ENCODE results near the gene SLC22A3. TPM values are rescaled to one million over a fixed set of nuclear protein-coding genes. Genes with fewer than 3 reads are reported as not detected.

SLC22A3 gene
- total and polyA plus RNA-seq, 2 donors (not counting 1 experiment from before 2014, with no cell fraction given), result under 0.01 to 0.03 TPM

GRCh38 chr6:160312900-160313299 is 35.3 kb upstream of the SLC22A3 start:
- Histone ChIP-seq H2AFZ (ENCODE audit: low read length) (no peak overlapping the region), H3K36me3 (ENCODE audit: control insufficient read depth, insufficient read depth, low read length) (no peaks in the 10 kb centered on the region), H3K4me1 (ENCODE audit: control insufficient read depth, extremely low read depth, insufficient read depth, low read length) (no peaks in the 10 kb centered on the region), H3K4me2 (ENCODE audit: extremely low read depth, insufficient read depth, low read length) (no peak overlapping the region), H3K27ac (ENCODE audit: insufficient read depth, low read length) (no peak overlapping the region), H3K9ac (ENCODE audit: insufficient read depth, low read length) (no peak overlapping the region), H3K4me3 (replicated peaks in 1 of 4; ENCODE audit: control extremely low read depth in 1 of 4, insufficient read depth in 1 of 4, low read depth in 3 of 4, low read length in 4 of 4) (no peak overlapping the region), H3K79me2 (ENCODE audit: control insufficient read depth, insufficient read depth, low read length) (no peaks in the 10 kb centered on the region), H4K20me1 (ENCODE audit: control insufficient read depth, extremely low read depth, insufficient read depth, low read length) (no peaks in the 10 kb centered on the region), H3K9me3 (ENCODE audit: control insufficient read depth, insufficient read depth, low read depth, low read length) (no peaks in the 10 kb centered on the region), H3K27me3 (ENCODE audit: control insufficient read depth, insufficient read depth, low read length) (no peaks in the 10 kb centered on the region)
- no peak for DNase-seq (ENCODE audit: low read depth in 2 of 2)
- TF ChIP-seq EZH2 (IDR thresholded peaks at IDR 0.05; ENCODE audit: low read length, missing control alignments) (no peak), CTCF (conservative IDR thresholded peaks at IDR 0.05 in 1 of 2, IDR thresholded peaks at IDR 0.05 in 1 of 2; ENCODE audit: low read depth in 1 of 2, low read length in 2 of 2) (no peak)

DNA sequence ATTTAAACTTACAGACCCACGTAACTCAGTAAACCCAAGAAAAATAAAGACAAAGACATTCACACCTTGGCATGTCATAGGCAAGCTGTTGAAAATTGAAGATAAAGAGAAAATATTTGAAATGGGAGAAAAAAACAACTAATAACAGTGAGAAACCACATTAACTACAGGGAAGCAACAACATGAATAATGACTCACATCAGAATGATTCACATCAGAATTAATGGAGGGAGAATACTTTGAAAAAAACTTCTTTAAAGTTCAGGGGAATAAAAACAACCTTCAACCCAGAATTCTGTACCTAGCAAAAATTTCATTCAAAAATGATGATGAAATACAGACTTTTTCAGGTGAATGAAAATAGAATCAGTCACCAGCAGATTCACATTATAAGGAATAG is 32.9 kb upstream of the SLC22A3 start:
- H3K27ac ChIP-seq (ENCODE audit: insufficient read depth, low read length), result no peak overlapping the region
- no peak overlapping the region for H3K4me2 ChIP-seq (ENCODE audit: extremely low read depth, insufficient read depth, low read length)
- no peaks in the 10 kb centered on the region for H4K20me1 ChIP-seq (ENCODE audit: control insufficient read depth, extremely low read depth, insufficient read depth, low read length)
- no peak overlapping the region for H3K4me3 ChIP-seq (replicated peaks in 1 of 4; ENCODE audit: control extremely low read depth in 1 of 4, insufficient read depth in 1 of 4, low read depth in 3 of 4, low read length in 4 of 4)
- no peaks in the 10 kb centered on the region for H3K9me3 ChIP-seq (ENCODE audit: control insufficient read depth, insufficient read depth, low read depth, low read length)
- DNase-seq (ENCODE audit: low read depth in 2 of 2), result peak in 1 of 2 donors; percentile 6
- no peaks in the 10 kb centered on the region for H3K79me2 ChIP-seq (ENCODE audit: control insufficient read depth, insufficient read depth, low read length)
- no peaks in the 10 kb centered on the region for H3K27me3 ChIP-seq (ENCODE audit: control insufficient read depth, insufficient read depth, low read length)
- no peak overlapping the region for H3K9ac ChIP-seq (ENCODE audit: insufficient read depth, low read length)
- H2AFZ ChIP-seq (ENCODE audit: low read length), result no peak overlapping the region
- no peaks in the 10 kb centered on the region for H3K4me1 ChIP-seq (ENCODE audit: control insufficient read depth, extremely low read depth, insufficient read depth, low read length)
- H3K36me3 ChIP-seq (ENCODE audit: control insufficient read depth, insufficient read depth, low read length), result no peaks in the 10 kb centered on the region
- TF ChIP-seq CTCF (conservative IDR thresholded peaks at IDR 0.05 in 1 of 2, IDR thresholded peaks at IDR 0.05 in 1 of 2; ENCODE audit: low read depth in 1 of 2, low read length in 2 of 2) (no peak), EZH2 (IDR thresholded peaks at IDR 0.05; ENCODE audit: low read length, missing control alignments) (no peak)

DNA sequence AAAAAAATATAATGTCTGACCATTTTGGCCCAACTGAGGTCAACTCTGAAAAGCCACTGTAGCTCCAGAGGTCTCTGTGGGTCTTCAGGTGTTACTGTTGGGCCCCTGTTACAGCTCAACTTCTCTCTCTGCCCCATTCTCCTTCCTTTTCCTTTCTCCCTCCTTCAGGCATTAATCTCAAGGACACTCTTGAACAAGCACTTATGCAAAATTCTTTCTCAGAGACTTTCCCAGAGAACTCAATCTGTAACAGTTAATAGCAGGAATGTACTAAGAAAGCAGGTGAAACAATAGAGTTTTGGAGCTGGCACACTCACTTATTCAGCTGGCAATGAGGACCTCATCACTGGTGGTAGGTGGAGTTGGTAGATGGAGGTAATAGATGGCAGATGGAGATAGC is 31.9 kb upstream of the SLC22A3 start:
- Histone ChIP-seq H3K9ac (ENCODE audit: insufficient read depth, low read length) (no peak overlapping the region), H3K4me2 (ENCODE audit: extremely low read depth, insufficient read depth, low read length) (no peak overlapping the region), H3K4me3 (replicated peaks in 1 of 4; ENCODE audit: control extremely low read depth in 1 of 4, insufficient read depth in 1 of 4, low read depth in 3 of 4, low read length in 4 of 4) (no peak overlapping the region), H3K36me3 (ENCODE audit: control insufficient read depth, insufficient read depth, low read length) (no peaks in the 10 kb centered on the region), H3K9me3 (ENCODE audit: control insufficient read depth, insufficient read depth, low read depth, low read length) (no peaks in the 10 kb centered on the region), H3K79me2 (ENCODE audit: control insufficient read depth, insufficient read depth, low read length) (no peaks in the 10 kb centered on the region), H2AFZ (ENCODE audit: low read length) (no peak overlapping the region), H3K27ac (ENCODE audit: insufficient read depth, low read length) (no peak overlapping the region), H3K4me1 (ENCODE audit: control insufficient read depth, extremely low read depth, insufficient read depth, low read length) (no peaks in the 10 kb centered on the region), H3K27me3 (ENCODE audit: control insufficient read depth, insufficient read depth, low read length) (no peaks in the 10 kb centered on the region), H4K20me1 (ENCODE audit: control insufficient read depth, extremely low read depth, insufficient read depth, low read length) (no peaks in the 10 kb centered on the region)
- TF ChIP-seq EZH2 (IDR thresholded peaks at IDR 0.05; ENCODE audit: low read length, missing control alignments) (no peak), CTCF (conservative IDR thresholded peaks at IDR 0.05 in 1 of 2, IDR thresholded peaks at IDR 0.05 in 1 of 2; ENCODE audit: low read depth in 1 of 2, low read length in 2 of 2) (no peak)
- DNase-seq (ENCODE audit: low read depth in 2 of 2), result no peak

All from fibroblast of lung (primary cell).